Liver (tissue), 9 donors: Measurements from ENCODE around the gene KNOP1. TPM values are rescaled to one million over a fixed set of nuclear protein-coding genes. Genes with fewer than 3 reads are reported as not detected.

Experiments
- DNase-seq: peaks from one replicate; pipeline ENCODE4 v3.0.0-alpha.2; 2017; ENCODE audit warnings: low spot score
- H3K27ac ChIP-seq, 2 donors: one replicate each; pipeline ENCODE4 v1.7.0; 2013; ENCODE audit warnings: inconsistent platforms in 2 of 2, low read length in 2 of 2, control low read depth in 1 of 2, low read depth in 1 of 2, mild to moderate bottlenecking in 1 of 2
- H3K27me3 ChIP-seq, 4 donors: one replicate each; pipeline versions ENCODE4 v1.6.1 to v1.7.0; 2013; ENCODE audit warnings: low read length in 3 of 4, inconsistent platforms in 1 of 4, mild to moderate bottlenecking in 1 of 4, moderate library complexity in 1 of 4; ENCODE audit not compliant: control insufficient read depth in 4 of 4, insufficient read depth in 4 of 4
- H3K36me3 ChIP-seq, 4 donors: one replicate each; pipeline versions ENCODE4 v1.6.1 to v1.7.0; 2013; ENCODE audit warnings: low read length in 3 of 4, mild to moderate bottlenecking in 3 of 4, low read depth in 1 of 4, moderate library complexity in 1 of 4; ENCODE audit not compliant: control insufficient read depth in 4 of 4, insufficient read depth in 3 of 4
- H3K4me1 ChIP-seq, 4 donors: one replicate each; pipeline versions ENCODE4 v1.6.1 to v1.7.0; 2013; ENCODE audit warnings: low read length in 3 of 4, mild to moderate bottlenecking in 3 of 4, moderate library complexity in 1 of 4; ENCODE audit not compliant: control insufficient read depth in 4 of 4, insufficient read depth in 4 of 4
- H3K4me3 ChIP-seq, 3 donors: one replicate each; pipeline versions ENCODE4 v1.6.1 to v1.7.0; 2013; ENCODE audit warnings: low read length in 3 of 3, control low read depth in 1 of 3, low read depth in 1 of 3, mild to moderate bottlenecking in 1 of 3
- H3K9ac ChIP-seq, 2 donors: one replicate each; pipeline ENCODE4 v1.7.0; 2013; ENCODE audit warnings: low read length in 2 of 2, mild to moderate bottlenecking in 2 of 2, moderate library complexity in 2 of 2, control low read depth in 1 of 2, low read depth in 1 of 2
- H3K9me3 ChIP-seq, 4 donors: one replicate each; pipeline versions ENCODE4 v1.6.1 to v1.7.0; 2013; ENCODE audit warnings: low read length in 3 of 4; ENCODE audit not compliant: control insufficient read depth in 4 of 4
- ATF3 ChIP-seq: IDR thresholded peaks from 2 replicates; pipeline ENCODE4 v1.6.1; 2016; ENCODE audit warnings: antibody characterized with exemption
- CTCF ChIP-seq: fragments of 150-350 bp; IDR thresholded peaks from 2 replicates; pipeline ENCODE4 v1.5.1; 2017; ENCODE audit warnings: improper control_type of control experiment, low read depth, low read length; ENCODE audit not compliant: missing input control
- EGR1 ChIP-seq, 2 donors: IDR thresholded peaks; 2 replicates each; pipeline ENCODE4 v1.6.1; 2016 to 2018; ENCODE audit warnings: antibody characterized with exemption in 2 of 2, low read depth in 2 of 2
- FOXA1 ChIP-seq: IDR thresholded peaks from 2 replicates; pipeline ENCODE4 v1.6.1; 2016; ENCODE audit warnings: antibody characterized with exemption
- FOXA2 ChIP-seq: IDR thresholded peaks from 2 replicates; pipeline ENCODE4 v1.6.1; 2016; ENCODE audit warnings: antibody characterized with exemption
- GABPA ChIP-seq, 2 donors: IDR thresholded peaks in 1 of 2; conservative IDR thresholded peaks in 1 of 2; 2 replicates each; pipeline ENCODE4 v1.6.1; 2016; ENCODE audit warnings: antibody characterized with exemption in 2 of 2, mild to moderate bottlenecking in 1 of 2, moderate library complexity in 1 of 2
- HNF4A ChIP-seq, 2 donors: conservative IDR thresholded peaks; 2 replicates each; pipeline ENCODE4 v1.6.1; 2016; ENCODE audit warnings: antibody characterized with exemption in 2 of 2, mild to moderate bottlenecking in 2 of 2
- HNF4G ChIP-seq: IDR thresholded peaks from 2 replicates; pipeline ENCODE4 v1.6.1; 2016; ENCODE audit warnings: antibody characterized with exemption
- JUND ChIP-seq, 2 donors: IDR thresholded peaks; 2 replicates each; pipeline ENCODE4 v1.6.1; 2016; ENCODE audit warnings: antibody characterized with exemption in 2 of 2
- NR2F2 ChIP-seq: IDR thresholded peaks from 2 replicates; pipeline ENCODE4 v1.6.1; 2016; ENCODE audit warnings: antibody characterized with exemption
- REST ChIP-seq: IDR thresholded peaks from 2 replicates; pipeline ENCODE4 v1.6.1; 2016; ENCODE audit warnings: antibody characterized with exemption, mild to moderate bottlenecking
- RXRA ChIP-seq, 2 donors: IDR thresholded peaks; 2 replicates each; pipeline ENCODE4 v1.6.1; 2017 to 2018; ENCODE audit warnings: antibody characterized with exemption in 2 of 2, mild to moderate bottlenecking in 1 of 2
- TAF1 ChIP-seq: conservative IDR thresholded peaks from 2 replicates; pipeline ENCODE4 v1.6.1; 2016; ENCODE audit warnings: antibody characterized with exemption, mild to moderate bottlenecking
- YY1 ChIP-seq: IDR thresholded peaks from 2 replicates; pipeline ENCODE4 v1.6.1; 2016; ENCODE audit warnings: antibody characterized with exemption, mild to moderate bottlenecking
- WGBS: extraction: QIAGEN DNeasy Blood & Tissue Kit; methylation state at CpG from one replicate; pipeline ENCODE4 v1.1.7; 2013; 5-methylcytosine and 5-hydroxymethylcytosine counted together
- polyA plus RNA-seq, 2 donors: library from polyadenylated mRNA; stranded (reverse) in 1 of 2; unstranded in 1 of 2; fragments of 200-250 nt in 1 of 2; fragments of >200 nt in 1 of 2; fragmentation: Nextera tagmentation in 1 of 2; extraction: Ambion mirVana in 1 of 2; gene quantifications; one replicate each; pipeline versions ENCODE4 v1.2.1 to v1.2.3, GENCODE V29; 2013 to 2015
- total RNA-seq, 2 donors: library from RNA; depleted of rRNA; stranded (reverse); fragments of >200 nt; gene quantifications; one replicate each; pipeline ENCODE4 v1.2.3, GENCODE V29; 2014
- donor health status: healthy.
- donor health status: healthy.
- donor health status: healthy.
- donor health status: healthy.
- donor health status: healthy.

The KNOP1 gene
- total and polyA plus RNA-seq, 4 donors: 4.1 to 6.7 (median 5.7) TPM

- no peak overlapping the region for H3K27ac ChIP-seq
- no peak for TF ChIP-seq CTCF
- no peak for TF ChIP-seq HNF4A (conservative IDR thresholded peaks at IDR 0.05)
- TF ChIP-seq EGR1 (IDR thresholded peaks at IDR 0.05; ENCODE audit: low read depth in 2 of 2): no peak
- no peak for TF ChIP-seq NR2F2
- TF ChIP-seq RXRA (IDR thresholded peaks at IDR 0.05): no peak
- TF ChIP-seq ATF3: no peak
- TF ChIP-seq REST: no peak
- TF ChIP-seq YY1: no peak
- no peak for TF ChIP-seq FOXA1
- no peak for TF ChIP-seq HNF4G
- no peak overlapping the region for H3K4me3 ChIP-seq
- peaks cover 1 to 12% (median 5%) of the 10 kb centered on the region in 4 donors for H3K36me3 ChIP-seq
- no peaks in the 10 kb centered on the region for H3K9me3 ChIP-seq
- H3K4me1 ChIP-seq: no peaks in the 10 kb centered on the region
- 98% methylated on average over 5 of the region's 5 CpGs for WGBS
- no peak for DNase-seq
- H3K27me3 ChIP-seq: no peaks in the 10 kb centered on the region
- no peak overlapping the region for H3K9ac ChIP-seq
Measured at GRCh38 chr16:19674485-19674884, 43.5 kb downstream of the KNOP1 start.

GRCh38 chr16:19672378-19672777, 45.6 kb downstream of the KNOP1 start:
- Histone ChIP-seq H3K4me1 (no peaks in the 10 kb centered on the region), H3K4me3 (no peak overlapping the region), H3K27ac (no peak overlapping the region), H3K9me3 (no peaks in the 10 kb centered on the region), H3K27me3 (no peaks in the 10 kb centered on the region), H3K9ac (no peak overlapping the region), H3K36me3 (peaks cover 3 to 25% (median 9%) of the 10 kb centered on the region in 4 donors)
- 98% methylated on average over 4 of the region's 4 CpGs for WGBS
- TF ChIP-seq NR2F2: no peak
- TF ChIP-seq FOXA2: no peak
- TF ChIP-seq HNF4A (conservative IDR thresholded peaks at IDR 0.05): no peak
- TF ChIP-seq FOXA1: no peak
- no peak for TF ChIP-seq JUND (IDR thresholded peaks at IDR 0.05)
- TF ChIP-seq REST: no peak
- no peak for TF ChIP-seq HNF4G
- TF ChIP-seq GABPA (IDR thresholded peaks at IDR 0.05 in 1 of 2, conservative IDR thresholded peaks at IDR 0.05 in 1 of 2): no peak
- TF ChIP-seq TAF1: no peak
- TF ChIP-seq CTCF: no peak
- TF ChIP-seq EGR1 (IDR thresholded peaks at IDR 0.05; ENCODE audit: low read depth in 2 of 2): no peak
- no peak for DNase-seq
